HCT116 (cell line): ENCODE measurements around the gene EHBP1. TPM values are rescaled to one million over a fixed set of nuclear protein-coding genes. Genes with fewer than 3 reads are reported as not detected.

Experiments used
- ATAC-seq: fragments of 200-7000 bp; cut with Tn5 transposase; 2 replicates; pipeline ENCODE4 v1.9.1; 2020; ENCODE audit warnings: mild to moderate bottlenecking, moderate library complexity
- BruUV-seq: library from RNA; stranded (reverse); fragments of 400-500 nt; replicated peaks from 2 replicates; lab custom pipeline; 2021; lab: Mats Ljungman, UMichigan
- CTCF ChIA-PET: fragments of 300-600 bp; sonication (Branson Sonifier 250); formaldehyde crosslinking; loops from one replicate; lab custom pipeline; 2021; ENCODE audit warnings: antibody characterized with exemption; lab: Charles Lee
- POLR2A ChIA-PET: fragments of 300-600, 350-600 bp; sonication (Branson Sonifier 250); formaldehyde crosslinking; loops from one replicate; lab custom pipeline; 2021; ENCODE audit warnings: antibody characterized with exemption; lab: Charles Lee
- RAD21 ChIA-PET, 2 experiments: fragments of 300-600 bp; sonication (Branson Sonifier 250); formaldehyde crosslinking; loops; one replicate each; lab custom pipeline; 2023; ENCODE audit warnings: low total read pairs in 2 of 2; ENCODE audit not compliant: uncharacterized antibody in 2 of 2, unreplicated experiment in 2 of 2, low non-redundant PET in 1 of 2; lab: Charles Lee
- DNase-seq: peaks from one replicate; pipeline ENCODE4 v3.0.0-alpha.2; 2010; ENCODE audit warnings: low read depth, low spot score
- H2AFZ ChIP-seq: fragments of 200-600 bp; shearing (Covaris generic), sonication (generic); 2 replicates; pipeline ENCODE4 v1.6.1; 2017; ENCODE audit warnings: low read depth, mixed run types, mixed read lengths, antibody characterized with exemption, low read length; ENCODE audit not compliant: poor library complexity, severe bottlenecking
- H3K27ac ChIP-seq: 2 replicates; pipeline ENCODE4 v1.5.1; 2012; ENCODE audit warnings: low read depth, low read length
- H3K27me3 ChIP-seq: fragments of 200-600 bp; sonication (generic); 2 replicates; pipeline ENCODE4 v1.6.1; 2016; ENCODE audit warnings: mixed run types, low read length, mixed read lengths; ENCODE audit not compliant: insufficient read depth
- H3K36me3 ChIP-seq, 2 experiments: fragments of 200-500 bp in 1 of 2; fragments of 200-600 bp in 1 of 2; sonication (Bioruptor generic) in 1 of 2; sonication (generic) in 1 of 2; 2 replicates each; pipeline versions ENCODE4 v1.5.1 to v1.6.1; 2014 to 2016; ENCODE audit warnings: low read length in 2 of 2, inconsistent platforms in 1 of 2, mixed read lengths in 1 of 2, mixed run types in 1 of 2; ENCODE audit not compliant: insufficient read depth in 2 of 2, control insufficient read depth in 1 of 2
- H3K4me1 ChIP-seq, 2 experiments: fragments of 200-600 bp in 1 of 2; sonication (generic) in 1 of 2; 2 replicates each; pipeline versions ENCODE4 v1.5.1 to v1.6.1; 2012 to 2017; ENCODE audit warnings: low read length in 2 of 2, inconsistent platforms in 1 of 2, mild to moderate bottlenecking in 1 of 2, mixed read lengths in 1 of 2, mixed run types in 1 of 2, moderate library complexity in 1 of 2; ENCODE audit not compliant: insufficient read depth in 2 of 2, control insufficient read depth in 1 of 2
- H3K4me2 ChIP-seq: fragments of 200-600 bp; sonication (generic); 2 replicates; pipeline ENCODE4 v1.6.1; 2017; ENCODE audit warnings: mixed run types, low read length, mixed read lengths
- H3K4me3 ChIP-seq, 2 experiments: fragments of 200-600 bp in 1 of 2; sonication (generic) in 1 of 2; replicated peaks in 1 of 2; 2 replicates each; pipeline ENCODE4 v1.5.1; 2011 to 2016; ENCODE audit warnings: low read length in 2 of 2, control low read depth in 1 of 2, low read depth in 1 of 2, mild to moderate bottlenecking in 1 of 2, mixed read lengths in 1 of 2, mixed run types in 1 of 2
- H3K79me2 ChIP-seq: fragments of 200-600 bp; sonication (generic); 2 replicates; pipeline ENCODE4 v1.6.1; 2017; ENCODE audit warnings: mild to moderate bottlenecking, mixed run types, low read length, moderate library complexity, mixed read lengths; ENCODE audit not compliant: insufficient read depth
- H3K9ac ChIP-seq: fragments of 200-600 bp; sonication (generic); 2 replicates; pipeline ENCODE4 v1.6.1; 2016; ENCODE audit warnings: low read length, mixed read lengths
- H3K9me2 ChIP-seq: fragments of 200-600 bp; sonication (generic), shearing (Covaris generic); 2 replicates; pipeline ENCODE4 v1.6.1; 2017; ENCODE audit warnings: mixed run types, mild to moderate bottlenecking, moderate library complexity; ENCODE audit not compliant: insufficient read depth
- H3K9me3 ChIP-seq, 2 experiments: fragments of 200-500 bp in 1 of 2; fragments of 200-600 bp in 1 of 2; sonication (Bioruptor generic) in 1 of 2; sonication (generic) in 1 of 2; 2 replicates each; pipeline ENCODE4 v1.6.1; 2014 to 2017; ENCODE audit warnings: low read length in 2 of 2, mixed read lengths in 2 of 2, inconsistent platforms in 1 of 2, low read depth in 1 of 2, mild to moderate bottlenecking in 1 of 2, mixed run types in 1 of 2, moderate library complexity in 1 of 2; ENCODE audit not compliant: control insufficient read depth in 1 of 2, insufficient read depth in 1 of 2
- H4K20me1 ChIP-seq: fragments of 200-600 bp; sonication (generic), shearing (Covaris generic); 2 replicates; pipeline ENCODE4 v1.6.1; 2017; ENCODE audit warnings: mixed run types, mild to moderate bottlenecking, moderate library complexity; ENCODE audit not compliant: insufficient read depth
- CBX3 ChIP-seq: IDR thresholded peaks from 2 replicates; pipeline ENCODE4 v1.6.1; 2012; ENCODE audit warnings: low read depth
- EGR1 ChIP-seq: IDR thresholded peaks from 2 replicates; pipeline ENCODE4 v1.6.1; 2012; ENCODE audit warnings: low read depth
- EZH2 ChIP-seq: fragments of 200-600 bp; sonication (generic); IDR thresholded peaks from 2 replicates; pipeline ENCODE4 v1.6.1; 2017; ENCODE audit warnings: antibody characterized with exemption, mixed run types
- FOSL1 ChIP-seq: IDR thresholded peaks from 2 replicates; pipeline ENCODE4 v1.6.1; 2012; ENCODE audit warnings: low read depth
- POLR2A ChIP-seq: IDR thresholded peaks from 2 replicates; pipeline ENCODE4 v1.7.0; 2011; ENCODE audit warnings: borderline replicate concordance; ENCODE audit not compliant: insufficient read depth, insufficient read length; ENCODE audit errors: extremely low read depth
- POLR2AphosphoS5 ChIP-seq: IDR thresholded peaks from 2 replicates; pipeline ENCODE4 v1.6.1; 2011; ENCODE audit warnings: mild to moderate bottlenecking, low read depth, low read length, moderate library complexity
- RAD21 ChIP-seq: IDR thresholded peaks from 2 replicates; pipeline ENCODE4 v1.6.1; 2012; ENCODE audit warnings: low read depth, mild to moderate bottlenecking
- SIN3A ChIP-seq: IDR thresholded peaks from 2 replicates; pipeline ENCODE4 v1.6.1; 2012; ENCODE audit warnings: low read depth
- SP1 ChIP-seq: IDR thresholded peaks from 2 replicates; pipeline ENCODE4 v1.6.1; 2012; ENCODE audit warnings: low read depth
- SRF ChIP-seq: IDR thresholded peaks from 2 replicates; pipeline ENCODE4 v1.6.1; 2012; ENCODE audit warnings: low read depth
- YY1 ChIP-seq: IDR thresholded peaks from 2 replicates; pipeline ENCODE4 v1.6.1; 2011; ENCODE audit warnings: low read length, low read depth, moderate library complexity, mild to moderate bottlenecking; ENCODE audit not compliant: insufficient replicate concordance; ENCODE audit errors: extremely low read depth
- intact Hi-C: fragments of 100-400 bp; cut with micrococcal nuclease; formaldehyde crosslinking; loops from 2 replicates; pipeline ENCODE4 v1.10.0; 2022
- total RNA-seq: library from RNA; stranded (reverse); gene quantifications from one replicate; pipeline ENCODE4 v1.2.1, GENCODE V29; 2021; ENCODE audit not compliant: unreplicated experiment
- TF ChIP-seq, protein P1 (sequence below): IDR thresholded peaks from 2 replicates; pipeline ENCODE4 v1.6.1; 2012
- TF ChIP-seq, protein P2 (sequence below): IDR thresholded peaks from 2 replicates; pipeline ENCODE4 v1.6.1; 2012
- TF ChIP-seq, protein P3 (sequence below), 3 experiments: fragments of 200-600 bp in 1 of 3; sonication (generic) in 1 of 3; IDR thresholded peaks in 2 of 3; conservative IDR thresholded peaks in 1 of 3; 2 replicates each; pipeline ENCODE4 v1.5.1; 2012 to 2017; ENCODE audit warnings: low read depth in 2 of 3, low read length in 2 of 3, antibody characterized with exemption in 1 of 3, borderline replicate concordance in 1 of 3, control low read depth in 1 of 3, mild to moderate bottlenecking in 1 of 3, mixed read lengths in 1 of 3, mixed run types in 1 of 3, moderate library complexity in 1 of 3; ENCODE audit not compliant: insufficient read depth in 1 of 3
- TF ChIP-seq, protein P4 (sequence below): IDR thresholded peaks from 2 replicates; pipeline ENCODE4 v1.6.1; 2011; ENCODE audit warnings: mild to moderate bottlenecking, low read length, moderate library complexity; ENCODE audit not compliant: insufficient replicate concordance; ENCODE audit errors: extremely low read depth

EHBP1 gene
- total RNA-seq, 1 experiment from 2014 or later = 89.9 TPM

DNA sequence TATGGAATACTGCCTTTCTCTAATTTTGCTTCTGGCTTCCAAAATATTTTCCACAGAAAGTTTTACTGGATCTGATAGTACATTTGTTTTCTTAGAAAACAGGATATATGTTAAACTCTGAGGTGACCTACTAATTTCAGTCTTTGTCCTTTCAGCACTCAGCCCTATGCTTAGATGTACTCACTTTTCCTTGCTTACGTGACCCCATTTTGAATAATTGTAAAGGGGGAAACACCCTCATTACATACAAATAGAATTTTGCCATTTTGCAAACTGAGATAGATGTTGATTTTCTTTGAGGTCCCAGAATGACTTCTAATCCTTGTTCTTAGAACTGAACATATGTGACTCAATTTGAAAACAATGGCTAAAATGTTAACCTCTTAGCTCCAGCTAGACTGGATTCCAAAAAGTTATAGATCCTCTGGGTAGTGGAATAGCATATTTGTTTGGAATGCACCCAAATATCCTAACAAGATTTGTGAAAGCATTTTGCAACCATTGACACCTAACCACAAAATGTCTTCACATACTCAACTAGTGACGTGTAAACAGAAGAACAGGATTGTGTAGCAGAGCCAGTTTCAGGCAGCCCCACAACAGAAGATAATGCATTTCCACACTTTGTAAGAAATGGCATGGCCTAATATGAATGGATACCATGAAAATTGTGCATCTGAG is 44.8 kb upstream of the EHBP1 start:
- ChIA-PET POLR2A (no interaction called here), CTCF (no interaction called here), RAD21 (no interaction called here)
- BruUV-seq = no TSS peak
- Histone ChIP-seq H4K20me1 (no peaks in the 10 kb centered on the region), H3K9me2 (no peaks in the 10 kb centered on the region), H3K27me3 (no peaks in the 10 kb centered on the region), H3K4me3 (no peak overlapping the region), H3K36me3 (no peaks in the 10 kb centered on the region), H3K9me3 (no peaks in the 10 kb centered on the region), H2AFZ (peak overlapping the region; percentile 30), H3K9ac (no peak overlapping the region), H3K79me2 (no peaks in the 10 kb centered on the region), H3K4me2 (no peak overlapping the region), H3K4me1 (no peaks in the 10 kb centered on the region), H3K27ac (no peak overlapping the region)
- intact Hi-C loops = no loop called here
- ATAC-seq (no peak), DNase-seq (no peak)
- TF ChIP-seq SRF = no peak
- TF ChIP-seq, protein P1, sequence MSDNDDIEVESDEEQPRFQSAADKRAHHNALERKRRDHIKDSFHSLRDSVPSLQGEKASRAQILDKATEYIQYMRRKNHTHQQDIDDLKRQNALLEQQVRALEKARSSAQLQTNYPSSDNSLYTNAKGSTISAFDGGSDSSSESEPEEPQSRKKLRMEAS = no peak
- TF ChIP-seq SIN3A = no peak
- TF ChIP-seq, protein P2, sequence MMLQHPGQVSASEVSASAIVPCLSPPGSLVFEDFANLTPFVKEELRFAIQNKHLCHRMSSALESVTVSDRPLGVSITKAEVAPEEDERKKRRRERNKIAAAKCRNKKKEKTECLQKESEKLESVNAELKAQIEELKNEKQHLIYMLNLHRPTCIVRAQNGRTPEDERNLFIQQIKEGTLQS = no peak
- TF ChIP-seq FOSL1 = no peak
- TF ChIP-seq, protein P3, sequence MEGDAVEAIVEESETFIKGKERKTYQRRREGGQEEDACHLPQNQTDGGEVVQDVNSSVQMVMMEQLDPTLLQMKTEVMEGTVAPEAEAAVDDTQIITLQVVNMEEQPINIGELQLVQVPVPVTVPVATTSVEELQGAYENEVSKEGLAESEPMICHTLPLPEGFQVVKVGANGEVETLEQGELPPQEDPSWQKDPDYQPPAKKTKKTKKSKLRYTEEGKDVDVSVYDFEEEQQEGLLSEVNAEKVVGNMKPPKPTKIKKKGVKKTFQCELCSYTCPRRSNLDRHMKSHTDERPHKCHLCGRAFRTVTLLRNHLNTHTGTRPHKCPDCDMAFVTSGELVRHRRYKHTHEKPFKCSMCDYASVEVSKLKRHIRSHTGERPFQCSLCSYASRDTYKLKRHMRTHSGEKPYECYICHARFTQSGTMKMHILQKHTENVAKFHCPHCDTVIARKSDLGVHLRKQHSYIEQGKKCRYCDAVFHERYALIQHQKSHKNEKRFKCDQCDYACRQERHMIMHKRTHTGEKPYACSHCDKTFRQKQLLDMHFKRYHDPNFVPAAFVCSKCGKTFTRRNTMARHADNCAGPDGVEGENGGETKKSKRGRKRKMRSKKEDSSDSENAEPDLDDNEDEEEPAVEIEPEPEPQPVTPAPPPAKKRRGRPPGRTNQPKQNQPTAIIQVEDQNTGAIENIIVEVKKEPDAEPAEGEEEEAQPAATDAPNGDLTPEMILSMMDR (IDR thresholded peaks at IDR 0.05 in 2 of 3, conservative IDR thresholded peaks at IDR 0.05 in 1 of 3; ENCODE audit: borderline replicate concordance in 1 of 3, insufficient read depth in 1 of 3, low read depth in 2 of 3, low read length in 2 of 3) = no peak
- no peak for TF ChIP-seq CBX3
- no peak for TF ChIP-seq EZH2
- no peak for TF ChIP-seq SP1
- TF ChIP-seq RAD21 = no peak
- no peak for TF ChIP-seq POLR2AphosphoS5
- TF ChIP-seq, protein P4, sequence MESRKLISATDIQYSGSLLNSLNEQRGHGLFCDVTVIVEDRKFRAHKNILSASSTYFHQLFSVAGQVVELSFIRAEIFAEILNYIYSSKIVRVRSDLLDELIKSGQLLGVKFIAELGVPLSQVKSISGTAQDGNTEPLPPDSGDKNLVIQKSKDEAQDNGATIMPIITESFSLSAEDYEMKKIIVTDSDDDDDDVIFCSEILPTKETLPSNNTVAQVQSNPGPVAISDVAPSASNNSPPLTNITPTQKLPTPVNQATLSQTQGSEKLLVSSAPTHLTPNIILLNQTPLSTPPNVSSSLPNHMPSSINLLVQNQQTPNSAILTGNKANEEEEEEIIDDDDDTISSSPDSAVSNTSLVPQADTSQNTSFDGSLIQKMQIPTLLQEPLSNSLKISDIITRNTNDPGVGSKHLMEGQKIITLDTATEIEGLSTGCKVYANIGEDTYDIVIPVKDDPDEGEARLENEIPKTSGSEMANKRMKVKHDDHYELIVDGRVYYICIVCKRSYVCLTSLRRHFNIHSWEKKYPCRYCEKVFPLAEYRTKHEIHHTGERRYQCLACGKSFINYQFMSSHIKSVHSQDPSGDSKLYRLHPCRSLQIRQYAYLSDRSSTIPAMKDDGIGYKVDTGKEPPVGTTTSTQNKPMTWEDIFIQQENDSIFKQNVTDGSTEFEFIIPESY = no peak
- TF ChIP-seq YY1 = no peak
- no peak for TF ChIP-seq POLR2A
- TF ChIP-seq EGR1 = no peak
